Uterus (tissue), 2 donors: ENCODE measurements around the gene SMARCC2.

ENCODE experiments used
- CTCF ChIP-seq, 4 experiments: fragments of 200-600 bp in 2 of 4; fragments of 450-650 bp in 2 of 4; sonication (generic) in 2 of 4; IDR thresholded peaks; one replicate each; pipeline ENCODE4 v1.5.1; 2016 to 2019; ENCODE audit warnings: antibody characterized with exemption in 4 of 4, mild to moderate bottlenecking in 2 of 4, moderate library complexity in 1 of 4
- POLR2A ChIP-seq, 2 donors: fragments of 450-650 bp; IDR thresholded peaks; one replicate each; pipeline ENCODE4 v1.6.1; 2016; ENCODE audit warnings: antibody characterized with exemption in 2 of 2, mild to moderate bottlenecking in 1 of 2, moderate library complexity in 1 of 2

- no peak for TF ChIP-seq CTCF (IDR thresholded peaks at IDR 0.05)
- no peak for TF ChIP-seq POLR2A (IDR thresholded peaks at IDR 0.05)
Observed at GRCh38 chr12:56143870-56144269, 45.4 kb downstream of the SMARCC2 start.
